ENCODE results near the gene CAMK2A. TPM values are rescaled to one million over a fixed set of nuclear protein-coding genes. Genes with fewer than 3 reads are reported as not detected.

CAMK2A gene
- total RNA-seq, 1 donor from 2014 or later = 1.1 TPM

- H3K9me3 Mint-ChIP-seq (ENCODE audit: unreplicated experiment) = no peaks in the 10 kb centered on the region
- TF ChIP-seq CTCF (IDR thresholded peaks at IDR 0.05; ENCODE audit: unreplicated experiment) = no peak
- DNase-seq (ENCODE audit: low spot score) = peak; percentile 53
- H3K4me1 Mint-ChIP-seq (ENCODE audit: unreplicated experiment) = peaks cover 11% of the 10 kb centered on the region
- no peak overlapping the region for H3K4me3 Mint-ChIP-seq (ENCODE audit: unreplicated experiment)
- H3K27ac Mint-ChIP-seq (ENCODE audit: unreplicated experiment) = peak overlapping the region; percentile 57
- H3K27me3 Mint-ChIP-seq (ENCODE audit: unreplicated experiment) = peaks cover 5% of the 10 kb centered on the region
- no peaks in the 10 kb centered on the region for H3K36me3 Mint-ChIP-seq (ENCODE audit: low read depth, unreplicated experiment)
Measured at GRCh38 chr5:150255659-150256409, 33.7 kb downstream of the CAMK2A start.

GRCh38 chr5:150254774-150255173, 34.8 kb downstream of the CAMK2A start:
- Mint-ChIP-seq H3K9me3 (ENCODE audit: unreplicated experiment) (no peaks in the 10 kb centered on the region), H3K36me3 (ENCODE audit: low read depth, unreplicated experiment) (no peaks in the 10 kb centered on the region), H3K27me3 (ENCODE audit: unreplicated experiment) (peaks cover 4% of the 10 kb centered on the region), H3K4me3 (ENCODE audit: unreplicated experiment) (no peak overlapping the region), H3K4me1 (ENCODE audit: unreplicated experiment) (peaks cover 11% of the 10 kb centered on the region), H3K27ac (ENCODE audit: unreplicated experiment) (peak overlapping the region; percentile 14)
- no peak for DNase-seq (ENCODE audit: low spot score)
- no peak for TF ChIP-seq CTCF (IDR thresholded peaks at IDR 0.05; ENCODE audit: unreplicated experiment)

GRCh38 chr5:150254363-150254762, 35.2 kb downstream of the CAMK2A start:
- H3K27me3 Mint-ChIP-seq (ENCODE audit: unreplicated experiment) = peaks cover 8% of the 10 kb centered on the region
- DNase-seq (ENCODE audit: low spot score) = no peak
- H3K4me1 Mint-ChIP-seq (ENCODE audit: unreplicated experiment) = peaks cover 11% of the 10 kb centered on the region
- H3K9me3 Mint-ChIP-seq (ENCODE audit: unreplicated experiment) = no peaks in the 10 kb centered on the region
- TF ChIP-seq CTCF (IDR thresholded peaks at IDR 0.05; ENCODE audit: unreplicated experiment) = no peak
- no peaks in the 10 kb centered on the region for H3K36me3 Mint-ChIP-seq (ENCODE audit: low read depth, unreplicated experiment)
- H3K27ac Mint-ChIP-seq (ENCODE audit: unreplicated experiment) = no peak overlapping the region
- H3K4me3 Mint-ChIP-seq (ENCODE audit: unreplicated experiment) = no peak overlapping the region

- no peaks in the 10 kb centered on the region for H3K36me3 Mint-ChIP-seq (ENCODE audit: low read depth, unreplicated experiment)
- TF ChIP-seq CTCF (IDR thresholded peaks at IDR 0.05; ENCODE audit: unreplicated experiment) = no peak
- peaks cover 11% of the 10 kb centered on the region for H3K4me1 Mint-ChIP-seq (ENCODE audit: unreplicated experiment)
- no peak overlapping the region for H3K4me3 Mint-ChIP-seq (ENCODE audit: unreplicated experiment)
- H3K9me3 Mint-ChIP-seq (ENCODE audit: unreplicated experiment) = no peaks in the 10 kb centered on the region
- peak overlapping the region; percentile 2 for H3K27ac Mint-ChIP-seq (ENCODE audit: unreplicated experiment)
- peaks cover 10% of the 10 kb centered on the region for H3K27me3 Mint-ChIP-seq (ENCODE audit: unreplicated experiment)
- DNase-seq (ENCODE audit: low spot score) = no peak
Measured at GRCh38 chr5:150253416-150254208, 36.0 kb downstream of the CAMK2A start.

- Mint-ChIP-seq H3K27ac (ENCODE audit: unreplicated experiment) (no peak overlapping the region), H3K27me3 (ENCODE audit: unreplicated experiment) (peaks cover 10% of the 10 kb centered on the region), H3K36me3 (ENCODE audit: low read depth, unreplicated experiment) (no peaks in the 10 kb centered on the region), H3K4me3 (ENCODE audit: unreplicated experiment) (no peak overlapping the region), H3K9me3 (ENCODE audit: unreplicated experiment) (no peaks in the 10 kb centered on the region), H3K4me1 (ENCODE audit: unreplicated experiment) (peaks cover 11% of the 10 kb centered on the region)
- no peak for DNase-seq (ENCODE audit: low spot score)
- TF ChIP-seq CTCF (IDR thresholded peaks at IDR 0.05; ENCODE audit: unreplicated experiment) = no peak
Measured at GRCh38 chr5:150252489-150252888, 37.1 kb downstream of the CAMK2A start.
